ENCODE results near the gene CEP57. TPM values are rescaled to one million over a fixed set of nuclear protein-coding genes. Genes with fewer than 3 reads are reported as not detected.
"Not testable (repeated sequence)": the region's sequence is repeated elsewhere in the genome, so short reads cannot be mapped to it uniquely, and the experiment has no call there.

Gene CEP57
- total RNA-seq, 1 experiment from 2014 or later: 58.0 TPM

DNA sequence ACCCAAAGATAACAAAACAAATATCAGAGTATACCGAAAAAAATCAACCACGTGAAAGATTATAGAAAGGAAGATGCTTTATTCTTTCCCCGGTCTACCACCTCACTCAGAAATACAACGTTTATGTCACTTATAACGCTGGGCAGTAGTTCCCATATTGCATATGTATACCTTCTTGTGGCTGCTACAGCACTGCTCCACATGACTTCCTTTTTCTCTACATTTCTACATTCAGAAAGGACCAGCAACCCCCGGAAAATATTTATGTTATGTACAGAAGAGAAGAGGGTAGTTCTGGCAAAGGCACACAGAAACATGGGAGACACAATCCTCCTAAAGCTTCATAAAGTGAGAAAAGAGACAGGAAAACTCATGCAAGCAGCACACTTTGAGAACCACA is 76.8 kb downstream of the CEP57 start:
- Histone ChIP-seq H2BK15ac (ENCODE audit: low read depth, low read length) (no peak overlapping the region), H3K56ac (ENCODE audit: insufficient read length, low read depth, low read length) (no peak overlapping the region), H3K23me2 (ENCODE audit: insufficient read length, low read depth, low read length, poor library complexity, severe bottlenecking) (no peaks in the 10 kb centered on the region), H3K14ac (ENCODE audit: insufficient read depth, low read length) (no peak overlapping the region), H3K27ac (ENCODE audit: insufficient read length, low read depth, low read length) (no peak overlapping the region), H2BK5ac (ENCODE audit: insufficient read length, low read length) (no peak overlapping the region), H3K23ac (ENCODE audit: insufficient read length, low read depth, low read length) (no peak overlapping the region), H4K5ac (ENCODE audit: insufficient read length, low read depth, low read length) (no peak overlapping the region), H2BK120ac (ENCODE audit: low read depth, low read length, poor library complexity, severe bottlenecking) (no peak overlapping the region), H3K18ac (ENCODE audit: insufficient read length, low read depth, low read length) (no peak overlapping the region), H2AK5ac (ENCODE audit: insufficient read length, low read length) (no peak overlapping the region), H3K4me2 (ENCODE audit: insufficient read depth, insufficient read length, low read length) (no peak overlapping the region), H4K91ac (ENCODE audit: insufficient read length, low read depth, low read length) (no peak overlapping the region), H2BK20ac (ENCODE audit: low read depth, low read length, poor library complexity, severe bottlenecking) (no peak overlapping the region), H3K79me1 (ENCODE audit: insufficient read depth, low read depth, low read length, poor library complexity, severe bottlenecking) (peaks cover 2% of the 10 kb centered on the region), H2BK12ac (ENCODE audit: insufficient read length, low read depth, low read length) (no peak overlapping the region), H3K4ac (ENCODE audit: low read depth, low read length) (no peak overlapping the region), H4K8ac (replicated peaks; ENCODE audit: insufficient read length, low read depth, low read length) (no peak overlapping the region), H3K79me2 (ENCODE audit: insufficient read depth, low read length) (no peaks in the 10 kb centered on the region), H4K20me1 (ENCODE audit: control insufficient read depth, insufficient read depth, insufficient read length) (no peaks in the 10 kb centered on the region), H3K9me3 (ENCODE audit: control insufficient read depth, low read depth, low read length) (no peaks in the 10 kb centered on the region), H3K9ac (ENCODE audit: extremely low read depth, insufficient read length, low read length) (no peak overlapping the region), H2AFZ (ENCODE audit: low read length) (no peak overlapping the region), H3T11ph (ENCODE audit: low read length) (no peak overlapping the region), H3K27me3 (ENCODE audit: insufficient read depth, low read length) (no peaks in the 10 kb centered on the region), H3K4me1 (ENCODE audit: insufficient read depth, low read length) (no peaks in the 10 kb centered on the region)
- no peaks in the 10 kb centered on the region for H3K9me3 Mint-ChIP-seq
- peaks cover 0 to 7% (median 7%) of the 10 kb centered on the region in 3 experiments; a peak in 4 of 7 replicates for H3K36me3 Mint-ChIP-seq (ENCODE audit: insufficient read depth in 1 of 3, low read depth in 3 of 3)
- no peak overlapping the region for H3K27ac Mint-ChIP-seq
- DNase-seq: no peak
- TF ChIP-seq, protein P1, sequence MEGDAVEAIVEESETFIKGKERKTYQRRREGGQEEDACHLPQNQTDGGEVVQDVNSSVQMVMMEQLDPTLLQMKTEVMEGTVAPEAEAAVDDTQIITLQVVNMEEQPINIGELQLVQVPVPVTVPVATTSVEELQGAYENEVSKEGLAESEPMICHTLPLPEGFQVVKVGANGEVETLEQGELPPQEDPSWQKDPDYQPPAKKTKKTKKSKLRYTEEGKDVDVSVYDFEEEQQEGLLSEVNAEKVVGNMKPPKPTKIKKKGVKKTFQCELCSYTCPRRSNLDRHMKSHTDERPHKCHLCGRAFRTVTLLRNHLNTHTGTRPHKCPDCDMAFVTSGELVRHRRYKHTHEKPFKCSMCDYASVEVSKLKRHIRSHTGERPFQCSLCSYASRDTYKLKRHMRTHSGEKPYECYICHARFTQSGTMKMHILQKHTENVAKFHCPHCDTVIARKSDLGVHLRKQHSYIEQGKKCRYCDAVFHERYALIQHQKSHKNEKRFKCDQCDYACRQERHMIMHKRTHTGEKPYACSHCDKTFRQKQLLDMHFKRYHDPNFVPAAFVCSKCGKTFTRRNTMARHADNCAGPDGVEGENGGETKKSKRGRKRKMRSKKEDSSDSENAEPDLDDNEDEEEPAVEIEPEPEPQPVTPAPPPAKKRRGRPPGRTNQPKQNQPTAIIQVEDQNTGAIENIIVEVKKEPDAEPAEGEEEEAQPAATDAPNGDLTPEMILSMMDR (conservative IDR thresholded peaks at IDR 0.05): no peak
- H3K4me3 Mint-ChIP-seq: no peak overlapping the region
- no peaks in the 10 kb centered on the region for H3K4me1 Mint-ChIP-seq
- H3K27me3 Mint-ChIP-seq (ENCODE audit: low read depth): no peaks in the 10 kb centered on the region
- no CpG with 5 or more reads among the region's 6 CpGs for WGBS (ENCODE audit: extremely low coverage, insufficient read length, low lambda C conversion rate)

GRCh38 chr11:95870877-95871276 is 80.6 kb downstream of the CEP57 start:
- not testable (repeated sequence) for H2BK5ac ChIP-seq (ENCODE audit: insufficient read length, low read length); H3K79me1 ChIP-seq (ENCODE audit: insufficient read depth, low read depth, low read length, poor library complexity, severe bottlenecking); H2BK12ac ChIP-seq (ENCODE audit: insufficient read length, low read depth, low read length); H3K23me2 ChIP-seq (ENCODE audit: insufficient read length, low read depth, low read length, poor library complexity, severe bottlenecking); H3K79me2 ChIP-seq (ENCODE audit: insufficient read depth, low read length); H3T11ph ChIP-seq (ENCODE audit: low read length); H2AK5ac ChIP-seq (ENCODE audit: insufficient read length, low read length); H3K27ac ChIP-seq (ENCODE audit: insufficient read length, low read depth, low read length); H3K9me3 ChIP-seq (ENCODE audit: control insufficient read depth, low read depth, low read length); H3K23ac ChIP-seq (ENCODE audit: insufficient read length, low read depth, low read length); H3K18ac ChIP-seq (ENCODE audit: insufficient read length, low read depth, low read length); H4K8ac ChIP-seq (replicated peaks; ENCODE audit: insufficient read length, low read depth, low read length); DNase-seq; H4K5ac ChIP-seq (ENCODE audit: insufficient read length, low read depth, low read length); H2BK20ac ChIP-seq (ENCODE audit: low read depth, low read length, poor library complexity, severe bottlenecking); H3K4ac ChIP-seq (ENCODE audit: low read depth, low read length); H2BK15ac ChIP-seq (ENCODE audit: low read depth, low read length); H3K27ac Mint-ChIP-seq; H3K9ac ChIP-seq (ENCODE audit: extremely low read depth, insufficient read length, low read length); H3K27me3 ChIP-seq (ENCODE audit: insufficient read depth, low read length); H3K4me1 ChIP-seq (ENCODE audit: insufficient read depth, low read length); H2AFZ ChIP-seq (ENCODE audit: low read length); H3K56ac ChIP-seq (ENCODE audit: insufficient read length, low read depth, low read length); H3K4me3 Mint-ChIP-seq; H3K9me3 Mint-ChIP-seq; H4K91ac ChIP-seq (ENCODE audit: insufficient read length, low read depth, low read length); H3K4me1 Mint-ChIP-seq; H3K4me2 ChIP-seq (ENCODE audit: insufficient read depth, insufficient read length, low read length); H2BK120ac ChIP-seq (ENCODE audit: low read depth, low read length, poor library complexity, severe bottlenecking); H4K20me1 ChIP-seq (ENCODE audit: control insufficient read depth, insufficient read depth, insufficient read length); H3K14ac ChIP-seq (ENCODE audit: insufficient read depth, low read length); H3K27me3 Mint-ChIP-seq (ENCODE audit: low read depth)
- H3K36me3 Mint-ChIP-seq (ENCODE audit: insufficient read depth in 1 of 3, low read depth in 3 of 3): peaks cover 9 to 10% (median 10%) of the 10 kb centered on the region in 3 experiments; a peak in 6 of 7 replicates
- no CpG with 5 or more reads among the region's 3 CpGs for WGBS (ENCODE audit: extremely low coverage, insufficient read length, low lambda C conversion rate)

Data from H9 (cell line).